DMS153 treated with DMSO at 0.1 percent for 48 hours (cell line): ENCODE measurements around the gene ZNF581.

Experiments
- DNase-seq: peaks from one replicate; lab custom pipeline; 2025; ENCODE audit not compliant: unreplicated experiment; lab: John Stamatoyannopoulos, UW

The ZNF581 gene

DNA sequence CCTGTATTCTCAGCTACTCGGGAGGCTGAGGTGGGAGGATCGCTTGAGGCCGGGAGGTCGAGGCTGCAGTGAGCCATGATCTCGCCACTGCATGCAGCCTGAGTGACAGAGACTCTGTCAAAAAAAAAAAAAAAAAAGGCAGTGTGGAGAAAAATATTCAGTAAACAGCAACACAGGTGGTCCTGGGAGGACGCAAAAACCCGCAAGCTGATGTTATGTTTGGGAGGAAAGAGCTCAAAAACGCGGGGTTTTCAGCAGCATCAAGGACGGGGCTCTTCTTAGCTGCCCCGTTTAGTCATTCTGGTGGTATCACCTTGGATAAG is 18.5 kb upstream of the ZNF581 start:
- DNase-seq: no peak

DNA sequence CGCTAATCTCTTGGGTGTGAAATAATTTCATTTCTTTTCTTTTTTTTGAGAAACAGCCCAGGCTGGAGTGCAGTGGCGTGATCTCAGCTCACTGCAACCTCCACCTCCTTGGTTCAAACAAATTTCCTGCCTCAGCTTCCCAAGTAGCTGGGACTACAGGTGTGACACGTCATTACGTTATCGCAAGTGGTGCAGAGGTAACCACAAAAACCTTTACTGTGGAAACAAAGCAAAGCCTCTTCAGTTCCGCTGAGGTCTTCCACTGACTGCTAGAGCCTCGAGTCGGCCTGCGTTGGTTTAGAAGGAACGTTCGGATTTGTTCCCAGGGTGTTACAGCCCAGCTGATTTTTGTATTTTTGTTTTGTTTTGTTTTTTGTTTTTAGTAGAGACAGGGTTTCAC is 17.1 kb upstream of the ZNF581 start:
- DNase-seq: no peak

DNA sequence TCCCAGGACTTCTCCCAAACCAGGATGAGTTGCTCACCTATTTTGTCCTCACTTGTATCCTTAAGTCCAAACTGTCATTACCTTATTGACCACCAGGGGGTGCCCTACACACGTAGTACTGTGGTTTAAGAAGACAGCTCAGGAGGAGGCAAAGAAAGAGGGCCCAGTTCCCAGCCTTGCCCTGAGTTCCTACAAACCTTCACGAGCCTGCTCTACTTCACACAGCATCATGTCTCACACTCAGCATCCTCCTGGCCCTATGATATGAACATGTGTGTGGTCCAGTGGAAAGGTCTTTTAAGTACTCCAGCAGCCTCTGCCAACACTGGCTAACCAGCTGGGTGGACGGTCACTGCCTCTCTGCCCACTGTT is 11.0 kb upstream of the ZNF581 start:
- DNase-seq: peak; percentile 68

DNA sequence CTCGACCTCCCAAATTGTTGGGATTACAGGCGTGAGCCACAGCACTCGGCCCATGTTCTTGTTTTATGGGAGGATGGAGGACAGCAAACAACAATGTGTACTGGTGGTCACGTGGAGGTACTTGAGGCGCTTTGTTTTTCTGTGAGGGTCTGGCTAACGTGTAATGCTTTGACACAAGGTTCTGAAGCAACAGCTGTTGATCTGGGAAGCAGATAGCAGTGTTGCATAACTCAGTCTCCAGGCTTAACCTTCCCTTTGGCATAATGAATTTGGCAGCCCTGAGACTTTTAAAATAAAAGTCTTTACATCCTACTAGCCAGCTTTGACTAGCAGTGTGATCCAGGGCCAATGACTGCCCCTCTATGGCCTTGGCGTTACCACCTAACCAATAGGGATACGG is 9.6 kb upstream of the ZNF581 start:
- no peak for DNase-seq

DNA sequence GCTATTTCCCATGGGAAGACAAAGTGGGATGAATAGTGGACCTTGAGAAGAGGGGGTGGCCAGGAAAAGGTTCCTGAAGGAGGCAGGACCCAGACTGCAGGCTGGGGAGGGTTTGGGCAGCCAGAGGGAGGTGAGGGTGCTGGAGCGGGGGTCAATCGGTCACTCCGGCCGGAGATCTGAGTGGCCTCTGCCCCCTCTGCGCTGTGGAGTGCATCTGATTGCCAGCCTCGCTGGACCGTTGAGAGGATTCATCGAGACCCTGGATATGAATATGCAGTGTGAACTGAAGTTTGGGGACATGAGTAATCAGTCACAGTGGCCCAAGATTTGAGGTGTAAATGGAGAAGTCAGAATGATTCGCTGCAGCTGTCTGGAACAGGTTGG is 8.1 kb upstream of the ZNF581 start:
- no peak for DNase-seq

DNA sequence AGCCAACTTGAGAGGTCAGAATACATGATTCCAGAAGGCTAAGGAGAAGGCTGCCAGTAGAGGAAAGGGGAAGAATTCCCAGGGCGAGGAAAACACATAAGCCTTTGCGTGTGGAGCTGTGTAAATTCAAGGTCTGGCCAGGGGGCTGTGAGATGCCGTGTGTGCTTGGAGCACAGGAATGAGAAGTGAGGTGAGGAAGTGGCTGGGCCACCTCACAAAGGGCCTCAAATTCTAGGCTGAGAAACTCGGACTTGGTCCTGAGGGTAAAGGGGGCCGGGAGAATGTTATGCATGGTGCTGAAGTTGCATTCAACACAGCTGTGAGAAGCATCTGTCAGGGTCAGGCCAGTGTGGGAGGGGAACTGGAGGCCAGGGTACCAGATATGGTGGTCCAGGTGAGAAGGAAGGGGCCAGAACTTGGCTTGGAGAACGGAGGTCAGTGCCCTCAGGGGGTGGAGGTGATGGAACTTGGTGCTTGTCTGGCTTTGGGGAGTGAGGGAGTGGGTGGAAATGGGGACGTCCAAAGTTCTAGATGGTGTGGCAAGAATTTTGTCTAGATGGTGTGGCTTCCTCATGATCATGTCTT is 7.5 kb upstream of the ZNF581 start:
- no peak for DNase-seq

DNA sequence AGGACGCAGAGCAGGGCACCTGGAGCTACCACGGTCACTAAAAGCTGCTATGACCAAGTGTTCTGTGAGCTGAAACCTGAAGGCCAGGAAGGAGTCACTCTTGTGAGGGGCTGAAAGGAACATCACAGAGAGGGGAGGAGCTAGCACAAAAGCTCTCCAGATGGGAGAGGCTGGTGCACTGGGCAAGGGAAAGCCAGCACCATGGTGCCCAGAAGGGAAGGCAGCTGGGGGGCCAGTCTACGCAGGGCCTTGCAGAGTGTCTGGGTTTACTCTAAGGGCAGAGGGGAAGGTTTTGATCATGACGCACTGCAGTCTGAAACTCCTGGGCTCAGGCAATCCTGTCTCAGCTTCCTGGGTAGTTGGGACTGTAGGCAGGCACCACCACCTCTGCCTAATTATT is 6.7 kb upstream of the ZNF581 start:
- no peak for DNase-seq

DNA sequence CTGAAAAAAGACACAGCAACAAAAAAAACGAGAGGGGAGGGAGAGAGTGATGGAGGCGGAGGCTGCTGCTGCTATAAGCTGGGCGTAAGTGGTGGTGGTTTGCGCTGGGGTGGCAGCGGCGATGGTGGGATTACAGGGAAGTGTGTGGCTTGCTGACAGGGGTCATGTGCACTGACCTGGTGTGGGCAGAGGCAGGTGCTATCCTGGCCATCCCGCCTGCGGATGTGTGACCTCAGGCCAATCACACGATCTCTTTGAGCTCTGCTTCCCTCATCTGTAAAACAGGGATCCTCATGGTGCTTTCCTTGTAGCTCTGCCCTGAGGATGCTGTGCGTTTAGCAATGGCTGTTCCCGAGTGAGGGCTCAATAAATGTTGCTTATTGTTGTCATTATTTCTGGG is 5.9 kb upstream of the ZNF581 start:
- DNase-seq: no peak

DNA sequence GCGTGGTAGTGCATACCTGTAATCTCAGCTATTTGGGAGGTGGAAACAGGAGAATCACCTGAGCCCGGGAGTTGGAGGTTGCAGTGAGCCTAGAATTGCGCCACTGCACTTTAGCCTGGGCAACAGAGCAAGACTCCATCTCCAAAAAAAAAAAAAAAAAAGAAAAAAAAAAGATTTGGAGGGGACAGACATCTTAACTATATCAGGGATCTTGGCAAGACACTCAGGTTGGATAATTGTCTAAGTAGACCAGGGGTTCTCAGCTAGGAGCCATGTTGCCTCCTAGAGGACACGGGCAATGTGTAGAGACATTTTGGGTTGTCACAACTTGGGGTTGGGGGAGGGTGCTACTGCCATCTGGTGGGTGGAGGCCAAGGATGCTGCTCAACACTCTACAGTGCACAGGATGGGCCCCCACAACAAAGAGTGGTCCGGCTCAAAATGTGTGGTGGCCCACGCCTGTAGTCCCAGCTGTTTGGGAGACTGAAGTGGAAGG is 4.5 kb upstream of the ZNF581 start:
- no peak for DNase-seq

DNA sequence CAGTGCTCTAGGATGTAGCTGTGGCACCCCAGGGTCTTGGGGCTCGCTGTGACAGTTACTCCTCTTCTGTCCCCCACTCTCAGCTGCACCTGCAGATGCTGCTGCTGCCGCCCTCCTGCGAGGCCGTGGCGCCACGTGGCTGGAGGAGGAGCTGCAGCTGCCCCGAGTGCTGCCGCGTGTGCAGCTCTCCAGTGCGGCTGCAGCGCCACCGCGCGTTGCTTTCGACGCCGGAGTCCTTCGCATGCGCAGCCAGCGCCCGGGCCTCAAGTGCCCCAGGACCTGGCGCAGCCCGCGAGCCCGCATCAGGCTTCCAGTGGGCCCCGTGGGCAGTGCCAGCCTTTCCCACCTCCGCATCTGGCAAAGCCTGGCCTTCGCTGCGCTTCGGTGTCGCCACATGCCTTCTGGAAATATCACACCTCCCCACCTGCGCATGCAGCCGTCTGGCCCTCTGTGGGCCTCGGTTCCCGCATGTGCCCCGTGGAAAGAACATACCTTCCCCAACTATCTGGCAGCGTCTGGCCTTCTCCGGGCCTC is 3.3 kb upstream of the ZNF581 start:
- DNase-seq: peak; percentile 44

DNA sequence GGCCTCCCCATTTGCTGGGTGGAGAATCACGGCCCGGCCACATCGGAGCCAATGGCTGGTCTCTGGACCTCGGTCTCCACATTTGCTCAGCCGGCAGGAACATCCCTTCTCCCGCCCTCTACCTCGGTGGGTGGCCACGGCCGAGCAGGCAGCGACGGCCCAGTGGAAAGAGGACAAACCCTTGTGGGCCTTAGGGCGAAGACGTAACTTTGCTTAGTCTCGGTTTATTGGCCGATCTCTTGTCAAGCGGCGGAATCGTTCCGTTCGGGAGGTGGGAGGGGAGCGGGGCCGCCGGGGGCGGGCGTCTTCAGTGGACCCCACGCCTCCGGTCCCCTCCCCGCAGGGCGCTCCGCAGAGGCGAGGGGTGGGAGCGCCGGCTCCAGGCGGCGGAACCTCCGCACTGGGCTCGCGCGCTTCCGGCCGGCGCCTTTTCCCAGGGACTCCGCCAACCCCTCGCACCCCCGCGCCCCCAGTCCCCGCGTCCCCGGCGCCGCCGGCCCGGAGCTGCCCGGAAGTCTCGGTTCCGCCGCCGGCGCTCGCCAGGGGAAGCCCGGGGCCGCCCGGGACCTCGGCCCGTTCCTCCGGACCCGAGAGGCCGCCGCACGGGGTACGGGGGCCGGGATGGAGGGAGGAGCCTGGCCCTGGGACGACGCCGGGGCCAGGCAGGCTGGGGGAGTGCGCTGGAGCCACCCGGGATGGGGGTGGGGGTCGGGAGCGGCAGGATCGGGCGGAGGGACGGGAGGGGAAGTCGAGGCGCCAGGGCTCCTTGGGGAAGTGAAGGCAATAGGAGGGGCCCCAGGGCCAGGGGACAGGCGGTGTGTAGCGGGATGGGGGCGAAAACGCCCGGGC is 2.6 kb upstream of the ZNF581 start, which contains the start of gene ZNF580:
Gene ZNF580, plus strand, starts transcription at position 426 of the 849 bp plus-strand sequence. CDS start 1,507 bp downstream, outside the sequence.
- DNase-seq: peak; percentile 39

DNA sequence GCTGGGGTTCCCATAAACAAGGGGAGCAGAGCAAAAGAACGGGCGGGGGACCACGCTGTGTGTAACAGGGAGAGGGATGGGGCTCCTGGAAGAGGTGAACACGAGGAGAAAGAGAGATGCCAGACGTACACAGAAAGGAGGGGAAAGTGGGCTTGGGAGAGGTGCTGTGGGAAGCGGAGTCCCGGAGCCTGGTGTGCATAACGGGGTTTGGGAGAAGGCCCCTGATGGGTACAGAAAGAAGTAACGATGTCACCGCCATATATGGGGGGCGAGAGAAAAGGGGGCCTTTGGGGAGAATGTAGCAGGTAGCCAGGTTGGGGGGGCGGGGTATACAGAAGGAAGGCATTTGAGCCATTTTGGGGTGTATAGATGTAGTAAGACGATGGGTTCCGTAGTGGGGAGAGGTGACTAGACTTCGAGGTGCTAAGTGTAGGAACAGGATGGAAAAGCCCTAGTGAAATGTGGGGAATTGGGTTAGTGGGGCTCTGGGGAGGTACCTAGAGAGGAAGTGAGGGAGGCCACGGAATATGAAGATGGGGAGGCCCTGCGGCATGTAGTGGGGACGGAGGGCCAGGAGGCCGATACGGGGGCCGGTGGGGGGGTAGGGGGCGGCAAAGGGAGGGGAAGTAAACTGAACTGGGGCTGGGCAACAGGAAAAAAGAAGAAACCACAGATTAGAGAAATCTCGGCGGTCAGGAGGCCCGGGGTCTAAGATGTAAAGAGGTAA is 1.9 kb upstream of the ZNF581 start:
- no peak for DNase-seq

DNA sequence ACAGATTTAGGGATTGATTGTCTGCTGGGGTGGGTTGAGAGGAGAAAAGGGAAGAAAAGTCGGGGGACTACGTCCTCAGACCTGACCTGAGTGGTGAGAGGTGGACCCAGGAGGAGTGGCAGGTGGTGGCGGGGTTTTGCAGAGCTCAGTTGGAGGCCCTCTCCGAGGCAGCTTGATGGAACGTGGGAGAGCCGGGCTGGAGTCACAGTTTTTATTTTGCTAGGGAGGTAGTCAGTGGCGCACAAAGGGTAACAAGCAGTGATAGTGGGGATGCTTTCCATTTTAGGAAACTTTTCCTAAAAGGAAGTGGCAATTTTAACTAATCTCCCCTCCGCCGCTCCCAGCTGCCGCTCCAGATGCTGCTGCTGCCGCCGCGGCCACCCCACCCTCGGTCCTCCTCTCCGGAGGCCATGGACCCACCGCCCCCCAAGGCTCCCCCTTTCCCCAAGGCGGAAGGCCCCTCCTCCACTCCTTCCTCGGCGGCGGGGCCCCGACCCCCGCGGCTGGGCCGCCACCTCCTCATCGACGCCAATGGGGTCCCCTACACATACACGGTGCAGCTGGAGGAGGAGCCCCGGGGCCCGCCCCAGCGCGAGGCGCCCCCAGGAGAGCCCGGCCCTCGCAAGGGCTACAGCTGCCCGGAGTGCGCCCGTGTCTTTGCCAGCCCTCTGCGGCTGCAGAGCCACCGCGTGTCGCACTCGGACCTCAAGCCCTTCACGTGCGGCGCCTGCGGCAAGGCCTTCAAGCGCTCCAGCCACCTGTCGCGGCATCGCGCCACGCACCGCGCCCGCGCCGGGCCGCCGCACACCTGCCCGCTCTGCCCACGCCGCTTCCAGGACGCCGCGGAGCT is 1.1 kb upstream of the ZNF581 start:
- DNase-seq: no peak

DNA sequence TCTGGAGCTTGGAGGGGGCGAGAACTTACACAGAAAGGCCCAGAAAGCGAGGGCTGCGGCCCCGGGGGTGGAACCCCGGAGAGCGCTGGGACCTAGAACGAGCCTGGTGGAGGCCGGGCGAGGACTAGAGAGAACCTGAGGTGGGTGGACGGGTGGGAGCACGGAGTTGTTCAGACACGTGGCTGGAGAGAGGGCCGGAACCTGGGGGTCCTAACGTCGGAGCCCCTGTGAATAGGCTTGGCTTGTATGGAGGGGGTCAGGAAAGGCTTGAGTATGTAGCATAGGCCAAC is 383 bp downstream of the ZNF581 start:
- no peak for DNase-seq

DNA sequence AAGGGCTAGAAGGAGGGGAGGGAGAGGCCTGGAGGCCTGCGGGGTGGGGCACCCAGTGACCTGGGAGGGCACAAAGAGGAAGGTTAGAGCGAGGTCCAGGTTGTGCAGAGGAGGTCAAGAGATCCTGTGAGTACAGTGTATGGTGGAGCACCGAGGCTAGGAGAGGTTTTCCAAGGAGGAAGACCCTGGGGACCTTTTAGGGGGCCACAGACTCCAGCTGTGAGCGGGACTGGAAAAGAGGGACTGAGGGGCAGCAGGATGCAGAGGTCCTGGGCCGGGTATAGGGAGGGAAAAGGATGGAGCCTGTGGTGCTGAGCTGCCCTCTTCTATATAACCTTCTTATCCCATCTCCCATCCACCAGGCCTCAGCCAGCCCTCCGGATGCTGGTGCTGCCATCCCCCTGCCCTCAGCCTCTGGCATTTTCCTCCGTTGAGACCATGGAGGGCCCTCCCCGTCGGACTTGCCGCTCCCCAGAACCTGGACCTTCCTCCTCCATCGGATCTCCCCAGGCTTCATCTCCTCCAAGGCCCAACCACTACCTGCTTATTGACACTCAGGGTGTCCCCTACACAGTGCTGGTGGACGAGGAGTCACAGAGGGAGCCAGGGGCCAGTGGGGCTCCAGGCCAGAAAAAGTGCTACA is 863 bp downstream of the ZNF581 start:
- no peak for DNase-seq

DNA sequence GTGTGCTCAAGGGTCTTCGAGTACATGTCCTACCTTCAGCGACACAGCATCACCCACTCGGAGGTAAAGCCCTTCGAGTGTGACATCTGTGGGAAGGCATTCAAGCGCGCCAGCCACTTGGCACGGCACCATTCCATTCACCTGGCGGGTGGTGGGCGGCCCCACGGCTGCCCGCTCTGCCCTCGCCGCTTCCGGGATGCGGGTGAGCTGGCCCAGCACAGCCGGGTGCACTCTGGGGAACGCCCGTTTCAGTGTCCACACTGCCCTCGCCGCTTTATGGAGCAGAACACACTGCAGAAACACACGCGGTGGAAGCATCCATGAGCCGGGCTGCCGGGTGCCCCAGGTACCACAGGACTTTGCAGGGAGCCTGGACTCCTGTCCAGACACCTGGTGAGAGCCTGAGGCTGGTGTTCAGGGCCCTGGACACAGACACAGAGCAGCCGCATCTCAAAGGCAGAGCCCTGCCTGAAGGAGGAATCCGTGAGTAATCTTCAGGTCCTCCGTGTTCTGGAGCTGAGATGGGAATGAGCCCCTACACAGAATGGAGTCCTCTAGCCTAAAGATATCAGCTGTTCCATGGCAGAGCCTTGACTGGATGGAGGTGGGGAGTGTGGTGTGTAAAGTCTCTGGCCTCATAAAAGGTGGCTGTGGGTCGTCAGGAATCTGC is 1.5 kb downstream of the ZNF581 start:
- DNase-seq: no peak

DNA sequence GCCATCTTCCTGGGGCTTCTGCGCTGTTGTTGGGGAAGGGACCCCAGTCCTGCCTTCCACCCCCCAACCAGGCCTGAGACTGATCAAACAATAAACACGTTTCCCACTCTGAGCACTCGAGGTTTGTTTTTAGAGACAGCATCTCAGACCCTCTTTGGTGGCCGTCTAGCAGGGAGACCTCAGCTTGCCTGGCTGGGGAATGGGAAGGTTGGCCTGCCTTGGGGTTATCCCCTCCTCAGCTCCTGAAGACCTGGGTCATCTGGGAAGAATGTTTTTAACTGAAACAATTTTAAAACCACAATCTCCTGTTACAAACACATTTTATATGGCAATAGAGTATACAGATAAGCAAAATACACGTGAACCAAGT is 2.0 kb downstream of the ZNF581 start:
- no peak for DNase-seq

DNA sequence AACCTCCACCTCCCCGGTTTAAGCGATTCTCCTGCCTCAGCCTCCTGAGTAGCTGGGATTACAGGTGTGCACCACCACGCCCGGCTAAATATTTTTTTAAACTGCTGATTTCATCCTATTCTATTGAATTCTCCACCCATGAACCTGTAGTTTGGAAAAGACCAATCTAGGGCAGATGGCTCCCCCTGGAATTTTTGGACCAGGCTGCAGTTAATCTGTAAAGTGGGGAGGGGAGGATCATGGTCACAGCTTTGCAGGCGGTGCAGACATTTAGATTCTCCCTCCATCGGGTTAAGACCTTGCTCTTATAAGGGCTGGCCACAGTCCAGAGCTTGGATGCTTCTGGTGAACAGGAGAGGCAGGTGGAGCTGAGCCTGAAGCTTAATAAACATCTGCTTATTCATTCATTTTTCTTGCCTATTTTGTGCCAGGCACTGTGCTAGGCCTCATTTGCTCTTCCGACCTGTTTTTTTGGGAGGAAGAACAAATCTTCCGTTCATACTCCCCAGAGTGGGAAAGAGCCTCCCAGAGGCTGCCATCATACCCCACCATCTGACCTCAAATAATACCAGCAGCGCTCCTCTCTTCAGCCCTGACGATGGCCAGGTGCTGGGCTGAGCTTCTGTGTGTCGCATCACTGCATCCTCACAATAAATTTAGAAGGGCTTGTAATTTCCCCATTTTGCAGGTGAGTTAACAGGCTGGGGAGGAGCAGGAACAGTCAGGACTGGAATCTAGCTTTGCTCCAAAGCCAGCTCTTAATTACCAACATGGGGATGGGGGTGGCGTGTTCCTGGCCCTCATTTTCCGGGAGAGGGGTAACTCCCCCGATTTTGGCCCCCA is 3.7 kb downstream of the ZNF581 start:
- DNase-seq: no peak
